C1 segment of cervical spinal cord (tissue), 14 donors: ENCODE data around the gene C1QTNF7.

Experiments used
- DNase-seq, 14 donors: peaks; one replicate each; lab custom pipeline; 2025; lab: John Stamatoyannopoulos, UW

The C1QTNF7 gene

DNA sequence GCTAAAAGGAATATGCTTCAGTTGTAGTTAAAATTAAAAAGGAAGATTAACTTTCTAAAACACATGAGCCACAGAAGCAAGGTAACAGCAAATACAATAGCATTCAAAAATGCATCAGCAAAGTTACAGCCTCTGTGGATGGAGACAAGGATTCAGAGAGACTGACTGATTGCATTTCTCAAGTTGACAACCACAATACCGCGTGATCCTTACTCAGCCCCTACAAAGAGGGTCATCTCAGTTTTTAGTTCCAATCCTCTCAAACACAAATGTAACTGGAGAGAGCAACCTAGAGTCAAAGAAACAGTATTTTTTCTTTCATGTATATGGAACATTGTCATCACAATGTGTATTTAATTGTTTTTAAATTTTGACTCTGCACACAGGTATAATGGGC, 14.2 kb upstream of the C1QTNF7 start:
- no peak for DNase-seq

GRCh38 chr4:15414551-15415091, 13.2 kb upstream of the C1QTNF7 start:
- DNase-seq = no peak

DNA sequence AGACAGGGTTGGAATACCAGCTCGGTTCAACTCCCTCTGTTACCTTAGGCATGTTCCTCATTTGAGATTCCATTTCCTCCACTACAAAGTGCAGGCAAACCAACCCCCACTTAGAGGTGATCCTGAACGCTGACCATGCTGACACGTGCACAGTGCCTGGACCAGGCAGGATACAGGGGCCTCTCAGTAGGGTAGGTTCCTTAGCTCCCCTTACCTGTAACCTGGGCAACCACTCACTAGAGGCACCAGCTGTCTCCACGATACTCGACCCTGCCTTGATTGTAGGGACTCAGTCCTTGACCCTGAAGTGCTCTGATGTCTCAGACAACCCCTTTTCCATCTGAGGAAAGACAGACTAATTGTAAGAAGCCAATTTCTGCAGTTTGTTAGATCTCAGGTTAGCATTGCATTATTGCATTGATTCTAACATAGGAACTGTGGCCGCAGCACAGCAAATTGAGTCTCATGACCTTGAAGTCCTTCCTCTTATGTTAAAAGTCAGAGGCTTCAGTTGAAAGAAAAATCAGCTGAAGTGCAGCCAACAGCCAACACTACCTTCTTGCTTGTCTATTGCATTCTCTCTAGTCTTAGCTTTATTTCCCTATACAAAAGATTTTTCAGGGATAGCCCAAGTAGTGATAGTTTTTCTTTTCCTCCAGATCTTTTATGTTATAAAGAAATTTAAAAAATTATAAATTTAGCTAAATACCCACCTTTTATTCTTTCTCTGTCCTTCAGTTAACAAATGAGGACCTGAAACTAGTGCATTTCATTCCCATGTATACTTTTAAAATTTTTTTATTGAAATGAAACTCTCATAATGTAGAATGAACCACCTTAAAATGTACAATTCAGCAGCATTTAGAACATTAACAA, 11.2 kb upstream of the C1QTNF7 start:
- no peak for DNase-seq

DNA sequence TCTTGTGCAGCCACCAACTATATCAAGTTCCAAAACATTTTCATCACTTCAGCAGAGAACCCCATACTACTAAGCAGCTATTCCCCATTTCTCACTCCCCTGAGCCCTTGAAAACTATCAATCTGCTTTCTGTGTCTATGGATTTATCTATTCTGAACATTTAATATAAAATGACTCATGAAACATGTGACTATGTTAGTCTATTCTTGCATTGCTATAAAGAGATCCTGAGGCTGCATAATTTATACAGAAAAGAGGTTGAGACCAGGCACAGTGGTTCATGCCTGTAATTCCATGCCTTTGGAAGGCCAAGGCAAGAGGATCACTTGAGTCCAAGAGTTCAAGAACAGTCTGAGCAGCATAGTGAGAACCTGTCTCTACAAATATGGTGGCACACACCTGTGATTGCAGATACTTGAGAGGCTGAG, 10.6 kb upstream of the C1QTNF7 start:
- DNase-seq = no peak

- DNase-seq = no peak
These were observed 8.9 kb upstream of the C1QTNF7 start for GRCh38 chr4:15418956-15419355.

GRCh38 chr4:15420642-15421041, 7.2 kb upstream of the C1QTNF7 start:
- peak in 2 of 14 donors; percentile 32 to 42 for DNase-seq

DNA sequence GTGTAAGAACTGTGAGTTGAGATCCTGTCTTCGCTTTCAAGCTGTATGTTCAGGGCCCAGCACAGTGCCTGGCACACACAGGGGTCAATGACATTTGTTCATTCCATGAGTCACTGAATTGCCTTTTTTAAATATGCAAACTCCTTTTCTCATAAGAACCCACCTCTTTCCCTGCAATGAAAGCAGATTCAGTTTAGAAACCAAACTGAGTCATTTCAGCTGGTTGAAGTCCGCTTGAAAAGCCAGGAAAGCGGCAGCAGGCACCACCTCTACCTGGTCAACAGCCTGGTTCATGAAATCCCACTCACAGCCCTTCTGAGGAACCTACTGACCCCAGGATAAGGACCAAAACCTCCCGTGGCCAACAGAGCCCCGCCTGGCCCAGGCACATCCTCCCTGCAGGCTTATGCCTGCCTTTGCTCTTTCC, 4.5 kb upstream of the C1QTNF7 start:
- no peak for DNase-seq

DNA sequence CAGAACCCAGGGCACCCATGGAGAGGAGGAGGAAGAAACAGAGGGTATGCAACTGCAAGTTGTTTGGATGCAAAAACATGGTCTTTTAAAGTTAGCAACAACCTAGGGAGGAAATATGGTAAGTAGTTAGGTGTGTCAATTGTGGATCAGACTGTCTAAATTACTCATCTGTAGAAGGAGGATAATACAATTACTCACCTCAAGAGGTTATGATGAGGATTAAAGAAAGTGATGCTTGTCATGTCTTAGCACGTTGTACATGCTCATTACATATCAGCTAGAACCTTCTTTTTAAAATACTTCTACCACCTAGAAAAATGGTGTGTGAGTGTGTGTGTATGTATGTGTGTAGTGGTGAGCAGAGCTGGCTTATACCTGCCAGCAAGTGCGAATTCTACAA, 2.3 kb upstream of the C1QTNF7 start:
- no peak for DNase-seq

GRCh38 chr4:15427161-15427560, 672 bp upstream of the C1QTNF7 start:
- DNase-seq = no peak

DNA sequence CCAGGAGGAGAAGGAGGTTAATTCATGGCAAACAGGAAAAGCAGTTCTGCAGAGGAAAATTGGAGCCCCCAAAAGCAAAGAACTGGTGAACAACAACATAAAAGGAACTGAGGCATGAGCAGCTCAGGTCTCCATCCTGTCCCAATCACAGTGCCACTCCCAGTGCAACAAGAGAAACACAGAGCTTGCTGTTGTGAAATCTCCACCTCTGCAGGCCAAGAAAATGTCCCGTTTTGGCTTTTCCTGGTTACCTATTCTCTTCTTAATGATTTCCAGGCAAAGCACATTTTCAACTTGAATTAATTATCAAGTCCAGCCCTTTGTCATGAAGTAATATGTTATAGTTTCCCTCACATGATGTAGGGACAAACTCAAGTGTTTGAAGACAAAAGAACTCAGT, 778 bp downstream of the C1QTNF7 start:
- peak in 1 of 14 donors; percentile 10 for DNase-seq

- no peak for DNase-seq
These were observed 6.3 kb downstream of the C1QTNF7 start for GRCh38 chr4:15434091-15434490.

DNA sequence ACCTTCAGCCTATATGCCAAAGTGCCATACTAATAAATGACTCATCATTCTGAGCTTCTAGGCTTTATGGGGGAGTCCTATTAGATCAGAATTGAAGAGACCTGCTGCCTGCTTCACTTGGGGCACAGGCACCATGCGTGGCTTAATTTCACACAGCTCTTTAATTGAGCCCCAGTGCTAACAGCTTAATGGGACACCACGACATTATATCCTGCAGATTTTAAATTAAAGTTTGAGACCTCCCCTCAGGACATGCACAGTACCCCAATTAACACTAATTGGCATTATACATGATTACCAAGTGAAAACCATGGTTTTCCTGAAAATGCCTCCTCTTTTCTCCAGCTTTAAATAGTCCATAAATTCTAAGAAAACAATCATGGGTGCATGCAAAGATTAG, 6.8 kb downstream of the C1QTNF7 start:
- no peak for DNase-seq

GRCh38 chr4:15436513-15436912, 8.7 kb downstream of the C1QTNF7 start:
- peak in 2 of 14 donors; percentile 9 to 30 for DNase-seq

DNA sequence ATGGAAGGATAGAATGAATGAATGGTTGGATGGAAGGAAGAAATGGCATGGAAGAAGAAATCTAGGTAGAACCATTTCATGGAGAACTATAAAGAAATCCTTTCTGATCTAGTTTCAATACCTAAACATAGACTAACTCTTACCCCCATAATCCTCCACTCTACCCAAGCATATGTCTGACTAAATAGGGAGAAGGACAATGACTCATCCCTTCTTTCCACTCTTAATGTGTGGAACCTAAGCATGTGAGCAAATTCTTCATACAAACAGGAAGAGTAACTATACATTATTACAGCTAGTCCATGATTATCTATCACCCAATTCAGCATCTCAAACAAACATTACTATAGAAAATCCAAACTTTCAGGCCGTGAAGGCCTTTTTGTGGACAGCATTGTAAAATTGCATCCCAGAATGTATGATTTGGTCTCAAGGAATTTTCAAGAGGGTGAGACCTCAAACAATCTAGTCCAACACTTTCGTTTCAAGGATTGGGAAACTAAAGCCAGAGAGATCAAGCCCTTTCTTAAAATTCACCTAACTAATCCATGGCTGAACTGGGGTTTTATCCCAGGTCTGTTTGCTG, 11.2 kb downstream of the C1QTNF7 start:
- no peak for DNase-seq

DNA sequence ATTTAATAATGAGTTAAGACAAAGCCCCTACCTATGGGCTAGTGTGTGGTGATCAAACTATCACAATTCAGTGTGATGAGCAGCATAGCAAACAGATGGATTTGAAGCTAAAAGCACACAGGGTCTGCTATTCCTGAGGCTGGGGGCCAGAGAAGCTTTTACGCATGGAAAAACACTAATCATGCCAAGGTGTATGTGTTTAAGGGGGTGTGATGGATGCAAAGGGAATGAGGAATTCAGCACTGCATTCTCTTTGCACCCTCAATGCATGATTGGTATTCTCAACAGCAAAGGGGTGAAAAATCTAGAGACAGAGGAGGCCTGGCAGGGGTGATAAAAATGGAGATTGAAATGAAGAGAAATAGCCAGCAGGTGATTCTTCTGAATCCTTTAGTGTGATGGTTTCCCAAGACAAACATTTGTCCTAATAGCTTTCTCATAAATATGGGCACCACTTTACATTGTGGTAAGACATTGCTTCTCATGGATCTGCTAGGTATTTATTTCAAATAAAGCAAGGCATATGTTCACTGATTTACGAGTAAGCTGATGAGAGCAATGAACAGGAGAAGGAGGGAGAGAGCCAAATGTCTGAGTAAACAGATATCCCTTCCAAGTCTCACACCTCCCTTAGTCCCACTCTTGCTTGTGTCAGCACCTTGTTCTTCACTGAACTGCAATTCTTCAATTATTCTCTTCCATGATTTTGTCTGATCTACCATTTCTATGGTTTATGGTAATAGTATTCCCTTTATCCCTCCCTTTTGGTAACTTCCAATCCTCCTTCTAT, 15.7 kb downstream of the C1QTNF7 start:
- DNase-seq = no peak

DNA sequence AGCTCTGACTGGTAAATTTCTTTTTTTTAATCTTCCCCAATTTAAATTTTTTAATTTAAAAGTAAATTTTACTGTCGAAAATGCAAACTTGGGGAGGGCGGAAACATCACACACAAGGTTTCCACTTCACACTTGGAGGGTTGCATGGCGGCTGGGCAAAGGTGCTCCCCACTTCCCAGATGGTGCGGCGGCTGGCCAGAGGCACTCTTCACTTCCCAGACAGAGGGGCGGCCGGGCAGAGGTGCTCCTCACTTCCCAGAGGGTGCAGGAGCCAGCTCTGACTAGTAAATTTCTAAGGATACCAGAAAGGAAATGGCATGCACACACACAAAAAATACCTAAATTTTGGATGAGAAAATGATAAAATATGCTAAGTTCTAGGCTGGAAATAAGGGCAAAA, 16.4 kb downstream of the C1QTNF7 start:
- no peak for DNase-seq

DNA sequence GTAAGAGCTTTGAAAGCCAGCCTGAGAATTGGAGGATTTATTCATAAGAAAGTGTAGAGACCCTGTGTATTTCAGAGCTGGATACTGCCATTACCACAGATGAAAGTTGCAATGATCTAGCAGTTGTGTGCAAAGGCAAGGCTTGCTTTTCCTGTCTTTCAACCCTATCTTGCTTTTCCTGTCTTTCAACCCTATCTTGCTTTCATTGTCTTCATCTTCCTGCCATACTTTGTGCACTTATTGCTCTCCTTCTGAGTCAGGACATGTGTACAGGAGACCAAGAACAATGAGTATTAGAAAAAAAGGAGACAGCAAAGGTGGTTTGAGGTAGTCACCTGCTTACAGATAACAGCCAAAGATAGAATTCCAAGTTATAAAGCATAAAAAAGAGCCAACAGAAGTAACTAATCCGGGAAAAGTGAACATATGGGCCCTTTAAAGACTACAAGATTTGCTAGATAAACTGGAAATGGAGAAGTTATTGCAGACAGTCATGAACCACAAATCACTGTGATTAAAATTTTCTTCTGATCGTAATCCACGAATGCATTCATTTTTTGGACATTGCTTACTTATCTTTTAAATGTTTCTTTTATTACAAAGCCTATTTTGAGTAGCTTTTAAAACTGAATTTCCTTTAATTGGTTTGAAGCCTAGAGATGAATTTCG, 17.2 kb downstream of the C1QTNF7 start:
- DNase-seq = no peak

DNA sequence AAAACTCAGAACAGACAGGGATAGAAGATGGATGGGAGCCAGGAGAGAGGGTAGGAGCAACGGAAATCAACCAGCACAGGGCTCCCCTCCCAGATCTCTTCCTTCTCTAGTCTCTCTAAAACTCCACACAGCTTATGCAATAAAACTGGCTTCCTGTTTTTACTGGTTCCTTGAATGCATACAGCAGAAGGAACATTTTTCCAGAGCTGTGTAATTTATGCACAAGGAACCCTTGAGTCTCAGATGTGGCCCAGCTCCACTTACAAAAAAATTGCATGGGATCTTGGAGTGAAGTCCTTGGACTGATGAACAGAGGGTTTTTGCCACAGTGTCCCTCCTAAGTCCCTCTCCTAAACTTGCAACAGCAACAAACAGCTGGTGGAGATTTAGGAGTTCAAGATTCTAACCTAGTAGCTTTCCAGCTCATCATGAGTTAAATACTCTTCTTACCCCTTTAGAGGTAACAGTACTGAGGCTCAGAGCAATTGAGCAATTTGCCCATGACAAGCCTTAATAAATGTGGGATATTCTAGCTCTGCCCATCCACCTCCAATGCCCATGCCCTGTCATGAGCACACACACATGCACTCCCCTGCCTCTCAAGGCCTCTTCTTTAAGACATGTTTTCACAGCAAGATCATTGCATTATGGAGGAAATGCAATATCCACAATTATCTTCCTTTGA, 23.5 kb downstream of the C1QTNF7 start:
- DNase-seq = no peak

GRCh38 chr4:15451866-15452765, 24.3 kb downstream of the C1QTNF7 start:
- DNase-seq = no peak

- no peak for DNase-seq
These were observed 27.5 kb downstream of the C1QTNF7 start for GRCh38 chr4:15455290-15455689.
